Small intestine (tissue), 7 donors: ENCODE results near the gene POLR1E. TPM values are rescaled to one million over a fixed set of nuclear protein-coding genes. Genes with fewer than 3 reads are reported as not detected.

Experiments used
- DNase-seq, 2 donors: peaks; one replicate each; pipeline versions ENCODE4 v3.0.0 to v3.0.0-alpha.2; 2013
- FAIRE-seq: peaks from 2 replicates; lab custom pipeline; 2012; peaks lifted over from hg19 to GRCh38; lab: Jason Lieb, UNC
- H3K27ac ChIP-seq, 3 donors: one replicate each; pipeline ENCODE4 v1.5.1; 2013; ENCODE audit warnings: low read length in 2 of 3, mild to moderate bottlenecking in 2 of 3, control low read depth in 1 of 3, inconsistent platforms in 1 of 3, low read depth in 1 of 3, moderate library complexity in 1 of 3
- H3K27me3 ChIP-seq, 3 donors: one replicate each; pipeline ENCODE4 v1.6.1; 2013; ENCODE audit warnings: low read length in 3 of 3, inconsistent platforms in 1 of 3; ENCODE audit not compliant: control insufficient read depth in 3 of 3, insufficient read depth in 3 of 3
- H3K36me3 ChIP-seq, 3 donors: one replicate each; pipeline ENCODE4 v1.6.1; 2013; ENCODE audit warnings: low read length in 3 of 3, inconsistent platforms in 1 of 3, low read depth in 1 of 3, mild to moderate bottlenecking in 1 of 3, moderate library complexity in 1 of 3; ENCODE audit not compliant: control insufficient read depth in 3 of 3, insufficient read depth in 2 of 3
- H3K4me1 ChIP-seq, 3 donors: one replicate each; pipeline ENCODE4 v1.6.1; 2013; ENCODE audit warnings: low read length in 2 of 3, inconsistent platforms in 1 of 3, low read depth in 1 of 3, mild to moderate bottlenecking in 1 of 3, moderate library complexity in 1 of 3; ENCODE audit not compliant: control insufficient read depth in 3 of 3, insufficient read depth in 2 of 3
- H3K4me3 ChIP-seq, 3 donors: one replicate each; pipeline ENCODE4 v1.5.1; 2013; ENCODE audit warnings: low read length in 3 of 3, control low read depth in 1 of 3, inconsistent platforms in 1 of 3, low read depth in 1 of 3, mild to moderate bottlenecking in 1 of 3, moderate library complexity in 1 of 3
- H3K9me3 ChIP-seq, 2 donors: one replicate each; pipeline ENCODE4 v1.6.1; 2013; ENCODE audit warnings: low read depth in 1 of 2, low read length in 1 of 2; ENCODE audit not compliant: control insufficient read depth in 2 of 2, insufficient read depth in 1 of 2
- WGBS, 3 donors: extraction: QIAGEN DNeasy Blood & Tissue Kit; methylation state at CpG; one replicate each; pipeline ENCODE4 v1.1.7; 2013; 5-methylcytosine and 5-hydroxymethylcytosine counted together
- polyA plus RNA-seq, 4 donors: library from polyadenylated mRNA; stranded (reverse) in 3 of 4; unstranded in 1 of 4; fragments of 200-250 nt in 3 of 4; fragments of 120-200 nt in 1 of 4; gene quantifications; one replicate each; pipeline versions ENCODE4 v1.2.1 to v1.2.3, GENCODE V29; 2013
- donor health status: healthy with polysubstance abuse.
- donor health status: control.
- donor health status: control.
- donor health status: Bipolar disorder and iron deficiency.
- donor health status: healthy.

The POLR1E gene
- polyA plus RNA-seq, 4 donors: 2.2 to 20.3 (median 11.2) TPM

GRCh38 chr9:37550781-37551180 is 65.0 kb downstream of the POLR1E start:
- no peaks in the 10 kb centered on the region for H3K4me1 ChIP-seq
- FAIRE-seq: no peak
- H3K27ac ChIP-seq: no peak overlapping the region
- no peaks in the 10 kb centered on the region for H3K9me3 ChIP-seq
- peaks cover 0 to 2% (median 0%) of the 10 kb centered on the region in 3 donors for H3K36me3 ChIP-seq
- no peak for DNase-seq
- WGBS, 3 donors: 76 to 100% (median 83%) methylated on average over 1 of the region's 1 CpG
- H3K4me3 ChIP-seq: no peak overlapping the region
- no peaks in the 10 kb centered on the region for H3K27me3 ChIP-seq

- H3K4me3 ChIP-seq: no peak overlapping the region
- H3K36me3 ChIP-seq: peaks cover 0 to 2% (median 0%) of the 10 kb centered on the region in 3 donors
- no peak for FAIRE-seq
- H3K27me3 ChIP-seq: no peaks in the 10 kb centered on the region
- no peaks in the 10 kb centered on the region for H3K4me1 ChIP-seq
- H3K27ac ChIP-seq: no peak overlapping the region
- H3K9me3 ChIP-seq: no peaks in the 10 kb centered on the region
- DNase-seq: no peak
- WGBS, 3 donors: 88 to 92% (median 91%) methylated on average over 3 of the region's 3 CpGs
These were observed 65.7 kb downstream of the POLR1E start for GRCh38 chr9:37551468-37551867.

DNA sequence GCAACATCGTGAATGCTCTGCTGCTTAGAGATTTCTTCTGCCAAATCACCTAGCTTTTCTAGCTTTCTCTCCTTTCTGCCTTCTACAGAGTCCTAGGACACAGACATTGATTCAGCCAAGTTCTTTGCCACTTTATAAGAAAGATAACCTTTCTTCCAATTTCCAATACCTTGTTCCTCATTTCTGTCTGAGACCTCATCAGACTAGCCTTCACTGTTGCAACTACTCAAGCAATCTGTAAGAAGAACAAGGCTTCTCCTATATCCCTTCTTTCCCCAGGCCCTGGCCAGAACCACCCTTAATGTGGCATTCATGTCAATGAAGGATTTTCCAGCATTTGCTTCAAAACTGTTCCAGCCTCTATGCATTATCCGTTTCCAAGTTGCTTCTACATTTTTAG is 66.1 kb downstream of the POLR1E start:
- FAIRE-seq (no peak), DNase-seq (no peak)
- no peaks in the 10 kb centered on the region for H3K27me3 ChIP-seq
- H3K9me3 ChIP-seq: no peaks in the 10 kb centered on the region
- no peak overlapping the region for H3K4me3 ChIP-seq
- H3K27ac ChIP-seq: no peak overlapping the region
- H3K36me3 ChIP-seq: peaks cover 0 to 2% (median 0%) of the 10 kb centered on the region in 3 donors
- WGBS, 3 donors: 92 to 95% (median 92%) methylated on average over 2 of the region's 2 CpGs
- no peaks in the 10 kb centered on the region for H3K4me1 ChIP-seq

Other genes starting within 250 kb of the POLR1E start
- 100 to 1,000 TPM; 103 to 134 (median 123) TPM for gene GRHPR, start 63.3 kb upstream of the POLR1E start, polyA plus RNA-seq
- gene ZBTB5, start 20.5 kb upstream of the POLR1E start, polyA plus RNA-seq: 10 to 100 TPM in 1 of 4 donors, 1 to 10 TPM in 3; 5.8 to 15.8 (median 6.9) TPM
- 1 to 10 TPM; 1.4 to 4.4 (median 2.4) TPM for gene FBXO10, start 90.4 kb downstream of the POLR1E start, polyA plus RNA-seq
- 100 to 1,000 TPM; 130 to 140 (median 137) TPM for gene TOMM5, start 106.6 kb downstream of the POLR1E start, polyA plus RNA-seq
- under 1 TPM in 2 of 4 donors, not detected in 2; 0.06 TPM for gene FRMPD1, start 165.0 kb downstream of the POLR1E start, polyA plus RNA-seq